NCI-H2227 (cell line): ENCODE data around the gene IFNAR2.
"Not testable (repeated sequence)": the region's sequence is repeated elsewhere in the genome, so short reads cannot be mapped to it uniquely, and the experiment has no call there.

Experiments used
- DNase-seq: peaks from one replicate; lab custom pipeline; 2025; ENCODE audit not compliant: unreplicated experiment; lab: John Stamatoyannopoulos, UW

Gene IFNAR2

GRCh38 chr21:33241846-33242245 is 12.1 kb downstream of the IFNAR2 start:
- DNase-seq, result no peak

DNA sequence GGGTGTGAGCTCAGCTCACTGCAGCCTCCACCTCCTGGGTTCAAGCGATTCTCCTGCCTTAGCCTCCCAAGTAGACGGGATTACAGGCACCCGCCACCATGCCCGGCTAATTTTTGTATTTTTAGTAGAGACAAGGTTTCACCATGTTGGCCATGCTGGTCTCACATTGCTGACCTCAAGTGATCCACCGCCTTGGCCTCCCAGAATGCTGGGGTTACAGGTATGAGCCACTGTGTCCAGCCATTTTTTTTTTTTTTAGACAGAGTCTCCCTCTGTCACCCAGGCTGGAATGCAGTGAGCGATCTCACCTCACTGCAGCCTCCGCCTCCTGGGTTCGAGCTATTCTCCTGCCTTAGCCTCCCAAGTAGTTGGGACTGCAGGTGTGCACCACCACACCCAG is 13.1 kb downstream of the IFNAR2 start:
- not testable (repeated sequence) for DNase-seq

DNA sequence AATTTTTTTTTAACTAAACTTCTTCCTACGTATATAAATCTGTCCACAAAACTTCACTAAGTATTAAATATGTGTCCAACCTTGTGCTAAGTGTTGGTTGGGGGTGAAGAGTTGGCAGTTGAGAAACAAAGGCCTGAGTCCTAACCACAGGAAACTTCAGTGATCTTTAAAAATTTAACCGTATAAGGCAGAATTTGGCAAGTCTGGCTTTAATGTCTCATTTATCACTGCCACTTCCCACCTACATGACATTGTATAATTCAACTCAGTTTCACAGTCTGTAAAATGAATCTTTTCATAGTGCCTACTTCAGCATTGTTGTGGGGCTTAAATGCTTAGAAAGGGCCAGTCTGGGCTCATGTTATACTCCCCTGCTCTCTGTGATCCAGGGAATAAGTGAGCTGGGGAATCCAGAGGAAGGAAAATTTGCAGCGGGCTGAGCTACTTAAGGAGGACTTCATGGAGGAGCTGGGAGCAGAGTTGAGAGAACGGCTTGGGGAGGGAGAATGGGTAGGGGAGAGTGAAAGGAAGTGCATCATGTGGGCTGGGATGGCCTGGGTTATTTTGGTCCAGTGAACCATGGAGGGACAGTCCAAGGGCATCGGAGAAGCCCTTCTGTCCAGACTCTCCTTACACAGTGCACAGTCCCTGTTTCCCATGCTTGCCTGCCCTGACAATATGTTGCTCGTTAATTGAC is 14.5 kb downstream of the IFNAR2 start:
- no peak for DNase-seq

GRCh38 chr21:33244779-33245105 is 15.0 kb downstream of the IFNAR2 start:
- DNase-seq, result no peak

DNA sequence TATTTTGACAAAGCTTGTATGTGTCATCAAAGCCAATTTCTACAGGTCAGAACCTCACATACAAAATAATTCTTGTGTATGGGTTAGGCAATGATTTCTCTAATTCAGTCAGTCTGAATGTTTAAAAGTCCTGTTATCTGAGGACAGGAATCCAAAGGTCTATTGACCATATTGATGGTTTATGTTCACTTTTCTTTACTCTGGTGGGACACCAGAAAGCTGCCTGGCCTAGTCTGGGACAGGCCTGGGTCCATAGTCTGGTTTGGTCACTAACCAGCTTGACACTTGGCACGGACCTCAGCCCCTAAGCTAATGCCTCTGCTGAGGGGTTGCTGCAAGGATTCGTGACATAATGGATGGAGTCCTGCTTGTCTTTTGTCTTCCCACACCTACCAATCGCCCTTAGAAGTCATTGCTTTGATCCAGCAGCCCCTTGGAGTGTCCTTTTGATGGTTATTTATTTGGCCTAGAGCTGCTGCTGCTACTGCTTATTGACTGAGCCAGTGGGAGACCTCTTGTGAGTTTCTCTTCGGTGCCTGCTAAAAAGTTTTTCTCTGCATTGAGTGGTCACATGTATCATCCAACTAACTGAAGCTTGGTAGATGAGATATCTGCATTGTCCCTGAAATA is 15.7 kb downstream of the IFNAR2 start:
- no peak for DNase-seq

DNA sequence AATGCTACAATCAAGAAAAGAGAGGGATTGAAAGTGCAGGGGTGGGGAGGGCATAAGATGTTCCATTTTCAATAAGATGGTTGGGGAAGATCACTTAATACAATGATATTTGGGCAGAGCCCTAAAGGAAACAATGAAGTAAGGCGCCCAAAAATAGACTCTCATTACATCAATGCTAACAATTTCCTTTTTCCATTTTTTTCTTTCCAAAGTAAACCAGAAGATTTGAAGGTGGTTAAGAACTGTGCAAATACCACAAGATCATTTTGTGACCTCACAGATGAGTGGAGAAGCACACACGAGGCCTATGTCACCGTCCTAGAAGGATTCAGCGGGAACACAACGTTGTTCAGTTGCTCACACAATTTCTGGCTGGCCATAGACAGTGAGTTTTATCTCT is 16.8 kb downstream of the IFNAR2 start:
- no peak for DNase-seq

- DNase-seq, result no peak
These were observed 17.2 kb downstream of the IFNAR2 start for GRCh38 chr21:33246963-33247362.

- DNase-seq, result no peak
These were observed 17.9 kb downstream of the IFNAR2 start for GRCh38 chr21:33247599-33247998.

DNA sequence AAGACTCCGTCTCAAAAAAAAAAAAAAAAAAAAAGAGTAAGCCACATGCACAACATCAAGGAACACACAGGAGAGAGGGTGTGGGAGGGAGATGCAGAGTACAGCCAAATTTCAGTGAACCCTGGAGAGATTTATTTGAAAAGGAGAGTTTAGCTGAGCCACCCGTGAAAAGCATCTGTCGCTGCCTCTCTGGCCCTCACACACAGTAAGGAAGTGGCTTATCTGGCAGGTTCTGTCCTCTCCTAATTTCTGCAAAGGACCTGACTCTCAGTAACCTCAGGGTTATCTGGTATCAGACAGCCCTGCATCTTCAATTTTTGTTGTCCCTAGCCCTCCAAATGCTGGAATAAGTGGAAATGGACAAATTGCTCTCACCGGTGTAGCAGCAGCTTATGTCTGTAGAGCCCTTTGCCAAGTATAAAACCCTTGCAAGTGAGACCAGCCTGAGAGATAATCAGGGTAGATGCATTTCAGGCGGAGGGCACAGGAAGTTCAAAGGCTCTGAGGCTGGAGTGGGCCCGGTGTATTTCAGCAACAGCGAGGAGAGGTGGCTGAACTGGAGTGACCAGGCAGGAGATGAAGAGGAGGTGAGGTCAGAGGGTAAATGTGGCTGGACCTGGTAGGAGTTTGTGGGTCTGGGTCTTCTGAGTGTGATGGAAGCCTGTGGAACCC is 19.7 kb downstream of the IFNAR2 start:
- no peak for DNase-seq

DNA sequence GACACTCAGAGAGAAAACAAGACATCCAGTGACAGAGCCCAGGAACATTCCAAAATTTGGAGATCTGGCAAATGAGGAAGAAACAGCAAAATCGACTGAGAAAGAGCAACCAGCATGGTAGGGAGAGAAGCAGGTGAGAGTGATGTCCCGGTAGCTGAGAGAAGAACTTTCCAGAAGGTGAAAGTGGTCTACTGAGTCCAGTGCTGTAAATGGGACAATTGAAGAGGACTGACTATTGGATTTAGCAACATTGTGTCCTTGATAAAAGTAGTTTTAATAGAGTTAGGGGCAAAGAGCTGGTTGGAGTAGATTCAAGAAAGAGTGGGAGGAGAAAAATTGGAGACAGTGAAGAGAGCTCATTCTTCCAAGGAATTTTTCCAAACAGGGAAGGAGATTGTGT is 21.4 kb downstream of the IFNAR2 start:
- no peak for DNase-seq

- DNase-seq, result not testable (repeated sequence)
These were observed 23.6 kb downstream of the IFNAR2 start for GRCh38 chr21:33253382-33253781.

GRCh38 chr21:33254766-33255165 is 25.0 kb downstream of the IFNAR2 start:
- no peak for DNase-seq

- no peak for DNase-seq
These were observed 25.7 kb downstream of the IFNAR2 start for GRCh38 chr21:33255404-33255803.

DNA sequence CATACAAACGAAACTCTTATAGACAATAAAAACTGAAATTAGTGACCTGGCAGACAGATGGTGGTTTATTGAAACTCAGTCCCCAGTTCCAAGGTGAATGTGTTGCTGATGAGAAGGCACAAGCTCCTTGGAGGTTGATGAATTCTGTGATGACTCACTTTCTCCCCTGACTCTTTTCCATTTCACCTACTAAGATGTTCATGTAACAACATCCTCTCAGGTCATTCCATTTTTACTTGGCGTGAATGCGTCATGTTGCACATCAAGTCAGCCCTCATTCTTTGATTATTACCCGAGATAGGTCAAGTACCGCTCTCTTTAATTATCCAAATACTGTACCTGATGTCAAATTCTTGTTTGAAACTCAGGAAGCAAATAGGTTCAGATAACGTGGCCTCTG is 26.3 kb downstream of the IFNAR2 start:
- DNase-seq, result no peak

DNA sequence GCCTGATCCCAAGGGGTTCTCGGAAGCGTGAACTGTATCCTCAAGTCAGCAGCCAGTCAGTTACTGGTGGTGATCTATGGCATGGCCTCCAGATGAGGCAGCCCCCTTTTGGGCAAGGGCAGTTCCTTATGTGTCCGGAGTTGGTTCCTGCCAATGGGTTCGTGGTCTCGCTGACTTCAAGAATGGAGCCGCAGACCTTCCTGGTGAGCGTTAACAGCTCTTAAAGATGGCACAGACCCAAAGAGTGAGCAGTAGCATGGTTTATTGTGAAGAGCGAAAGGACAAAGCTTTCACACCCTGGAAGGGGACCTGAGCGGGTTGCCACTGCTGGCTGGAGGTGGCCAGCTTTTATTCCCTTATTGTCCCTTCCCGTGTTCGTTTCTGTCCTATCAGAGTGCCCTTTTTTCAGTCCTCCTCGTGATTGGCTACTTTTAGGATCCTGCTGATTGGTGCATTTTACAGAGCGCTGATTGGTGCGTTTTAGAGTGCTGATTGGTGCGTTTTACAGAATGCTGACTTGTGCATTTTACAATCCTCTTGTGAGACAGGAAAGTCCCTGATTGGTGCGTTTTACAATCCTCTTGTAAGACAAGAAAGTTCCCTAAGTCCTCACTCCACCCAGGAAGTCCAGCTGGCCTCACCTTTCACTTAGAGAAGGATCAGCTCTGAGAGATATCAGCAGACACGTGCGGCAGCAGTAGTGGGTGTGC is 27.5 kb downstream of the IFNAR2 start:
- no peak for DNase-seq

- DNase-seq, result no peak
These were observed 28.7 kb downstream of the IFNAR2 start for GRCh38 chr21:33258475-33258874.

- no peak for DNase-seq
These were observed 29.7 kb downstream of the IFNAR2 start for GRCh38 chr21:33259428-33259827.

DNA sequence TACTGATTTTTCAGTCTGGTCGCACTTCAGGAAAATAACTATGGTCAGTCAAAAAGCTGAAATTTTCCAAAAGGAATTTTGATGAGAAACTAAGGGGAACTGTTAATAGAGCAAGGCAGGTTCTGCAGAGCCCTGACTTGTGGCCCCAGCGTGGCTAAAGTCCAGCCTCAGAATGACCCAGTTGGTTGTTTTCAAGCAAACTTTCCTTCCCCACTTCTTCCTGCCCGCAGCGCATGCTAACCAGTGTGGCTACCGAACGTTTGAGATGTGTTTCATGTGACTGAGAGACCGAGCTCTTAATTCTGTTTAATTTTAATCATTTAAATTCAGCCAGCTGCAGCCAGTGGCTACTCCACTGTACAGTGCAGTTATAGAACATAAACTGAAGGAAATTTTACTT is 30.3 kb downstream of the IFNAR2 start:
- DNase-seq, result no peak

GRCh38 chr21:33261635-33262034 is 31.9 kb downstream of the IFNAR2 start:
- DNase-seq, result no peak

DNA sequence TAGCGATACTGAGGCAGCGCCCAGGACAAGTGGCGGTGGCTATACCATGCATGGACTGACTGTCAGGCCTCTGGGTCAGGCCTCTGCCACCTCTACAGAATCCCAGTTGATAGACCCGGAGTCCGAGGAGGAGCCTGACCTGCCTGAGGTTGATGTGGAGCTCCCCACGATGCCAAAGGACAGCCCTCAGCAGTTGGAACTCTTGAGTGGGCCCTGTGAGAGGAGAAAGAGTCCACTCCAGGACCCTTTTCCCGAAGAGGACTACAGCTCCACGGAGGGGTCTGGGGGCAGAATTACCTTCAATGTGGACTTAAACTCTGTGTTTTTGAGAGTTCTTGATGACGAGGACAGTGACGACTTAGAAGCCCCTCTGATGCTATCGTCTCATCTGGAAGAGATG is 33.2 kb downstream of the IFNAR2 start:
- no peak for DNase-seq

DNA sequence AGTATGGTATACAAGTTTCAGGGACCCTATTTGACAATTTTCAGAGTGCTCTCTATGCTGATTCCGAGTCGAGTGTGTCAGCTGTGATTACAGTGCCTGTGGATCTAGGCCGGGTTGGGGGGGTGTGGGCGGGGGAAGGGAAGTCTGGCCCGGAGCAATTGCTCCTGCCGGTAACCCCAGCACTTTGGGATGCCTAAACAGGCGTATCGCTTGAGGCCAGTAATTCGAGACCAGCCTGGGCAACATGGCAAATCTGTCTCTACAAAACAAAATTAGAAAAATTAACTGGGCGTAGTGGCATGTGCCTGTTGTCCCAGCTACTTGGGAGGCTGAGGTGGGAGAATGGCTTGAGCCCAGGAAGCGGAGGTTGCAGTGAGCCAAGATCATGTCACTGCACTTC is 34.8 kb downstream of the IFNAR2 start:
- no peak for DNase-seq

DNA sequence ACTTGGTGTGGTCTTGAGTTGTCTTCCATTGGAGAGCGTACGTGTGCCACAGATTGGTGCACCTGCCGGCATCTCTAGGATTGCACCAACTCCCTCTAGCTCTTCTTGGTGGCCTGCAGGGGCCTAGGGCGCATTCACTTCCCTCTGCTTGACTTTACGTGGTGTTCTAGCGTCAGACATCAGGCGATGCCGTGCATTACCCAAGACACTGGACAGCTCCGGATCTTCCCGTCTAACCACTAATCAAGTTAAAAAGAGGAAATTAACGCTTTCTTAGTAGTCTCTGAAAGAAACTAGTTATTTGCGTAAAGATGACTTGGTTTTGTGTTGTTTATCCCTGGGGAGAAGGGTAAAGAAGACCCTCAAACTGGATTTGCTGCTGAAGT is 35.9 kb downstream of the IFNAR2 start:
- DNase-seq, result peak; percentile 52
